WTC11 (cell line): ENCODE results near the gene TAPT1. TPM values are rescaled to one million over a fixed set of nuclear protein-coding genes. Genes with fewer than 3 reads are reported as not detected.

Experiments
- ATAC-seq: fragments of 200-7000 bp; cut with Tn5 transposase; 2 replicates; pipeline ENCODE4 v1.10.0; 2021; ENCODE audit warnings: mild to moderate bottlenecking, moderate library complexity
- CTCF ChIA-PET: fragments of 300-600 bp; sonication (Branson Sonifier 250); formaldehyde crosslinking; loops from one replicate; lab custom pipeline; 2021; ENCODE audit warnings: antibody characterized with exemption; lab: Charles Lee
- POLR2A ChIA-PET: fragments of 350-600 bp; sonication (Branson Sonifier 250); formaldehyde crosslinking; loops from one replicate; lab custom pipeline; 2021; ENCODE audit warnings: antibody characterized with exemption; lab: Charles Lee
- DNase-seq: peaks from one replicate; pipeline ENCODE4 v3.0.0; 2021; ENCODE audit warnings: low spot score
- H3K27ac Mint-ChIP-seq: 2 replicates; pipeline ENCODE4 v1.8.0; 2021; ENCODE audit warnings: mixed read lengths
- H3K27me3 Mint-ChIP-seq: 2 replicates; pipeline ENCODE4 v1.8.0; 2021; ENCODE audit warnings: low read depth, mild to moderate bottlenecking, moderate library complexity, mixed read lengths
- H3K36me3 Mint-ChIP-seq: 2 replicates; pipeline ENCODE4 v1.8.0; 2021; ENCODE audit warnings: mixed read lengths
- H3K4me1 Mint-ChIP-seq: 2 replicates; pipeline ENCODE4 v1.8.0; 2022; ENCODE audit warnings: mixed read lengths
- H3K4me3 Mint-ChIP-seq: 2 replicates; pipeline ENCODE4 v1.8.0; 2021; ENCODE audit warnings: mild to moderate bottlenecking, moderate library complexity, mixed read lengths
- H3K9me3 Mint-ChIP-seq: 2 replicates; pipeline ENCODE4 v1.8.0; 2021; ENCODE audit warnings: mixed read lengths
- ATF3 ChIP-seq: sonication (generic); formaldehyde crosslinking; conservative IDR thresholded peaks from 2 replicates; pipeline ENCODE4 v1.8.1; 2022; ENCODE audit warnings: mild to moderate bottlenecking, missing genetic modification reagents
- E2F4 ChIP-seq: sonication (generic); formaldehyde crosslinking; IDR thresholded peaks from 2 replicates; pipeline ENCODE4 v1.8.1; 2022; ENCODE audit warnings: low read depth, mild to moderate bottlenecking, moderate library complexity, missing genetic modification reagents, borderline replicate concordance
- IRF1 ChIP-seq: sonication (generic); formaldehyde crosslinking; IDR thresholded peaks from 2 replicates; pipeline ENCODE4 v1.8.0; 2023; ENCODE audit warnings: missing genetic modification reagents
- JUN ChIP-seq: sonication (generic); formaldehyde crosslinking; IDR thresholded peaks from 2 replicates; pipeline ENCODE4 v1.8.0; 2023; ENCODE audit warnings: mild to moderate bottlenecking, missing genetic modification reagents
- MLX ChIP-seq: sonication (generic); formaldehyde crosslinking; IDR thresholded peaks from 2 replicates; pipeline ENCODE4 v1.8.1; 2023; ENCODE audit warnings: mild to moderate bottlenecking, missing genetic modification reagents, moderate library complexity
- MYBL2 ChIP-seq: sonication (generic); formaldehyde crosslinking; IDR thresholded peaks from 2 replicates; pipeline ENCODE4 v1.8.1; 2023; ENCODE audit warnings: mild to moderate bottlenecking, moderate library complexity, missing genetic modification reagents
- NFE2L1 ChIP-seq: sonication (generic); formaldehyde crosslinking; IDR thresholded peaks from 2 replicates; pipeline ENCODE4 v1.8.1; 2023; ENCODE audit warnings: missing genetic modification reagents
- NFYB ChIP-seq: sonication (generic); formaldehyde crosslinking; conservative IDR thresholded peaks from 2 replicates; pipeline ENCODE4 v1.8.0; 2022; ENCODE audit warnings: low read depth, missing genetic modification reagents
- NR2C2 ChIP-seq: sonication (generic); formaldehyde crosslinking; IDR thresholded peaks from 2 replicates; pipeline ENCODE4 v1.8.0; 2022; ENCODE audit warnings: mild to moderate bottlenecking, missing genetic modification reagents
- NR3C1 ChIP-seq: sonication (generic); formaldehyde crosslinking; conservative IDR thresholded peaks from 2 replicates; pipeline ENCODE4 v1.8.1; 2023; ENCODE audit warnings: low read depth, mild to moderate bottlenecking, missing genetic modification reagents
- SP1 ChIP-seq: sonication (generic); formaldehyde crosslinking; conservative IDR thresholded peaks from 2 replicates; pipeline ENCODE4 v1.8.1; 2022; ENCODE audit warnings: missing genetic modification reagents
- TEAD4 ChIP-seq: sonication (generic); formaldehyde crosslinking; IDR thresholded peaks from 2 replicates; pipeline ENCODE4 v1.8.0; 2022; ENCODE audit warnings: mild to moderate bottlenecking, missing genetic modification reagents
- USF2 ChIP-seq: sonication (generic); formaldehyde crosslinking; IDR thresholded peaks from 2 replicates; pipeline ENCODE4 v1.8.1; 2023; ENCODE audit warnings: mild to moderate bottlenecking, missing genetic modification reagents, moderate library complexity
- ZBTB43 ChIP-seq: sonication (generic); formaldehyde crosslinking; IDR thresholded peaks from 2 replicates; pipeline ENCODE4 v1.8.1; 2023; ENCODE audit warnings: mild to moderate bottlenecking, missing genetic modification reagents
- ZNF263 ChIP-seq: sonication (generic); formaldehyde crosslinking; IDR thresholded peaks from 2 replicates; pipeline ENCODE4 v1.8.1; 2022; ENCODE audit warnings: low read depth, mild to moderate bottlenecking, moderate library complexity, missing genetic modification reagents
- ZNF281 ChIP-seq: sonication (generic); formaldehyde crosslinking; IDR thresholded peaks from 2 replicates; pipeline ENCODE4 v1.8.0; 2023; ENCODE audit warnings: mild to moderate bottlenecking, missing genetic modification reagents
- ZNF423 ChIP-seq: fragments of 250-450 bp; sonication (Bioruptor Pico); IDR thresholded peaks from 2 replicates; pipeline ENCODE4 v2.1.2; 2022; ENCODE audit warnings: mild to moderate bottlenecking, moderate library complexity
- ZNF671 ChIP-seq: fragments of 250-450 bp; sonication (Bioruptor Pico); IDR thresholded peaks from 2 replicates; pipeline ENCODE4 v1.8.0; 2021; ENCODE audit warnings: mild to moderate bottlenecking
- total RNA-seq: library from RNA; stranded (reverse); gene quantifications from 3 replicates; pipeline ENCODE4 v1.2.3, GENCODE V29; 2021

The TAPT1 gene
- total RNA-seq, 1 experiment from 2014 or later = 12.4 TPM

- no peak for TF ChIP-seq MYBL2 (CRISPR knock-in tag)
- TF ChIP-seq SP1 (CRISPR knock-in tag) = no peak
- no peak for TF ChIP-seq ZBTB43 (CRISPR knock-in tag)
These were observed 14.0 kb upstream of the TAPT1 start (continued) for GRCh38 chr4:16240300-16240699.

GRCh38 chr4:16239086-16239485 is 12.8 kb upstream of the TAPT1 start:
- H3K4me3 Mint-ChIP-seq = no peak overlapping the region
- no peak for TF ChIP-seq JUN (CRISPR knock-in tag)
- TF ChIP-seq ZNF671 (CRISPR knock-in tag) = no peak
- TF ChIP-seq IRF1 (CRISPR knock-in tag) = no peak
- TF ChIP-seq NFE2L1 (CRISPR knock-in tag) = no peak
- no peak for TF ChIP-seq ZNF281
- TF ChIP-seq E2F4 = no peak
- TF ChIP-seq NR3C1 (CRISPR knock-in tag) = no peak
- no peak for TF ChIP-seq SP1 (CRISPR knock-in tag)
- no peak for TF ChIP-seq ZNF423
- no peak for TF ChIP-seq USF2
- peaks cover 8% of the 10 kb centered on the region for H3K9me3 Mint-ChIP-seq
- ChIA-PET POLR2A (no interaction called here), CTCF (interaction anchor here (1.5 kb wide), 1 partner anchor 33 kb away, joined by 4 read pairs; no protein-coding TSS in a partner anchor)
- no peak overlapping the region for H3K27ac Mint-ChIP-seq
- ATAC-seq (no peak), DNase-seq (no peak)
- H3K36me3 Mint-ChIP-seq = peaks cover 10% of the 10 kb centered on the region
- H3K27me3 Mint-ChIP-seq = no peaks in the 10 kb centered on the region
- H3K4me1 Mint-ChIP-seq = no peaks in the 10 kb centered on the region; the same call in 1 of the 2 replicates

GRCh38 chr4:16238327-16238726 is 12.1 kb upstream of the TAPT1 start:
- Mint-ChIP-seq H3K4me1 (no peaks in the 10 kb centered on the region; the same call in 1 of the 2 replicates), H3K27me3 (no peaks in the 10 kb centered on the region), H3K9me3 (peaks cover 7% of the 10 kb centered on the region), H3K4me3 (no peak overlapping the region), H3K27ac (no peak overlapping the region), H3K36me3 (peaks cover 8% of the 10 kb centered on the region)
- ChIA-PET POLR2A (no interaction called here), CTCF (interaction anchor here (1.5 kb wide), 1 partner anchor 33 kb away, joined by 4 read pairs; no protein-coding TSS in a partner anchor)
- ATAC-seq (no peak), DNase-seq (no peak)
- TF ChIP-seq TEAD4 (CRISPR knock-in tag) (no peak), ZNF263 (CRISPR knock-in tag) (no peak), ZNF281 (no peak), ATF3 (CRISPR knock-in tag) (no peak), NFYB (no peak), MLX (CRISPR knock-in tag) (no peak), NR2C2 (CRISPR knock-in tag) (no peak)
